Measurements from ENCODE around the gene PGM2L1.

GRCh38 chr11:74332291-74332690 lies 65.9 kb downstream of the PGM2L1 start:
- no peak for TF ChIP-seq CTCF (IDR thresholded peaks at IDR 0.05)
- TF ChIP-seq POLR2AphosphoS5 (IDR thresholded peaks at IDR 0.05; ENCODE audit: low read depth, low read length): no peak
